Endothelial cell of umbilical vein (primary cell): Measurements from ENCODE around the gene PLPP7. TPM values are rescaled to one million over a fixed set of nuclear protein-coding genes. Genes with fewer than 3 reads are reported as not detected.

ENCODE experiments used
- BruUV-seq: library from RNA; stranded (reverse); fragments of 400-500 nt; replicated peaks from 2 replicates; lab custom pipeline; 2021; lab: Mats Ljungman, UMichigan
- CTCF ChIA-PET: fragments of 300-600, 350-600 bp; sonication (Branson Sonifier 250); formaldehyde crosslinking; loops from one replicate; lab custom pipeline; 2021; ENCODE audit warnings: antibody characterized with exemption, inconsistent platforms; lab: Charles Lee
- POLR2A ChIA-PET: fragments of 300-600, 350-600 bp; sonication (Branson Sonifier 250); formaldehyde crosslinking; loops from one replicate; lab custom pipeline; 2021; ENCODE audit warnings: antibody characterized with exemption, inconsistent platforms; lab: Charles Lee
- DNase-seq: peaks from one replicate; pipeline ENCODE4 v3.0.0-alpha.2; 2011; ENCODE audit warnings: low read depth, low spot score
- FAIRE-seq: peaks from 2 replicates; lab custom pipeline; 2011; peaks lifted over from hg19 to GRCh38; lab: Jason Lieb, UNC
- H2AFZ ChIP-seq: 2 replicates; pipeline ENCODE4 v1.6.0; 2012; ENCODE audit warnings: low read depth, low read length, control low read depth, inconsistent platforms
- H3K27ac ChIP-seq: 2 replicates; pipeline ENCODE4 v1.5.1; 2011; ENCODE audit warnings: low read depth, mild to moderate bottlenecking, control low read depth, low read length, moderate library complexity; ENCODE audit not compliant: insufficient read depth
- H3K27me3 ChIP-seq, 2 experiments: 2 replicates each; pipeline versions ENCODE4 v1.6.0 to v1.6.1; 2011; ENCODE audit warnings: low read length in 2 of 2, mixed read lengths in 1 of 2; ENCODE audit not compliant: control insufficient read depth in 2 of 2, insufficient read depth in 2 of 2
- H3K36me3 ChIP-seq, 2 experiments: 2 replicates in 1 of 2; 3 replicates in 1 of 2; pipeline ENCODE4 v1.5.1; 2011; ENCODE audit warnings: low read length in 2 of 2, mild to moderate bottlenecking in 1 of 2, moderate library complexity in 1 of 2; ENCODE audit not compliant: control insufficient read depth in 2 of 2, insufficient read depth in 2 of 2; ENCODE audit errors: extremely low read depth in 1 of 2
- H3K4me1 ChIP-seq: 3 replicates; pipeline ENCODE4 v1.5.1; 2011; ENCODE audit warnings: mild to moderate bottlenecking, low read length; ENCODE audit not compliant: control insufficient read depth, insufficient read depth; ENCODE audit errors: extremely low read depth
- H3K4me2 ChIP-seq: 2 replicates; pipeline ENCODE4 v1.6.1; 2011; ENCODE audit warnings: low read length, control low read depth, mixed read lengths; ENCODE audit not compliant: insufficient read depth
- H3K4me3 ChIP-seq, 3 experiments: fragments of 200-600 bp in 1 of 3; sonication (generic), shearing (Covaris generic) in 1 of 3; replicated peaks in 1 of 3; 2 replicates each; pipeline ENCODE4 v1.5.1; 2011 to 2016; ENCODE audit warnings: control low read depth in 3 of 3, low read length in 3 of 3, mild to moderate bottlenecking in 2 of 3, inconsistent platforms in 1 of 3, low read depth in 1 of 3, moderate library complexity in 1 of 3; ENCODE audit not compliant: insufficient read depth in 1 of 3
- H3K79me2 ChIP-seq: 2 replicates; pipeline ENCODE4 v1.6.0; 2012; ENCODE audit warnings: low read length, inconsistent platforms; ENCODE audit not compliant: control insufficient read depth, insufficient read depth
- H3K9ac ChIP-seq: replicated peaks from 2 replicates; pipeline ENCODE3; 2011; ENCODE audit warnings: low read length, control low read depth; ENCODE audit not compliant: insufficient read depth; ENCODE audit errors: extremely low read depth
- H3K9me1 ChIP-seq: replicated peaks from 3 replicates; pipeline ENCODE4 v1.6.0; 2011; ENCODE audit warnings: mild to moderate bottlenecking, low read length; ENCODE audit not compliant: control insufficient read depth, insufficient read depth; ENCODE audit errors: extremely low read depth
- H3K9me3 ChIP-seq: replicated peaks from 2 replicates; pipeline ENCODE4 v1.5.1; 2012; ENCODE audit warnings: low read length, inconsistent platforms; ENCODE audit not compliant: control insufficient read depth, insufficient read depth
- H4K20me1 ChIP-seq: replicated peaks from 2 replicates; pipeline ENCODE3; 2011; ENCODE audit warnings: mild to moderate bottlenecking, low read length; ENCODE audit not compliant: control insufficient read depth, insufficient read depth; ENCODE audit errors: extremely low read depth
- CTCF ChIP-seq, 2 donors: IDR thresholded peaks; 1 replicate in 1 of 2; 2 replicates in 1 of 2; pipeline ENCODE4 v1.5.1; 2011; ENCODE audit warnings: low read length in 2 of 2, mild to moderate bottlenecking in 2 of 2, moderate library complexity in 2 of 2, control low read depth in 1 of 2, inconsistent platforms in 1 of 2, low read depth in 1 of 2; ENCODE audit not compliant: insufficient read depth in 1 of 2; ENCODE audit errors: extremely low read depth in 1 of 2
- EZH2 ChIP-seq: IDR thresholded peaks from 2 replicates; pipeline ENCODE4 v1.6.1; 2012; ENCODE audit warnings: borderline replicate concordance, low read depth, mild to moderate bottlenecking, moderate library complexity, low read length, inconsistent platforms; ENCODE audit not compliant: severe bottlenecking
- FOS ChIP-seq: IDR thresholded peaks from 2 replicates; pipeline ENCODE4 v1.6.1; 2011; ENCODE audit warnings: mild to moderate bottlenecking, low read length, moderate library complexity, borderline replicate concordance; ENCODE audit not compliant: insufficient read depth
- GATA2 ChIP-seq: IDR thresholded peaks from 2 replicates; pipeline ENCODE4 v1.7.0; 2011; ENCODE audit warnings: low read depth, mild to moderate bottlenecking, moderate library complexity, mixed read lengths, low read length; ENCODE audit not compliant: insufficient read length, insufficient read depth
- JUN ChIP-seq: IDR thresholded peaks from 2 replicates; pipeline ENCODE4 v1.6.1; 2011; ENCODE audit warnings: borderline replicate concordance, low read depth; ENCODE audit not compliant: insufficient read length, insufficient read depth
- MYC ChIP-seq: IDR thresholded peaks from one replicate; pipeline ENCODE4 v1.6.1; 2011; ENCODE audit warnings: mild to moderate bottlenecking, low read depth, low read length
- POLR2A ChIP-seq: IDR thresholded peaks from 2 replicates; pipeline ENCODE4 v1.6.1; 2012; ENCODE audit warnings: low read depth, mild to moderate bottlenecking, control low read depth, low read length
- POLR2AphosphoS5 ChIP-seq: IDR thresholded peaks from 2 replicates; pipeline ENCODE4 v1.6.1; 2012; ENCODE audit warnings: low read depth, mild to moderate bottlenecking, control low read depth, low read length, moderate library complexity; ENCODE audit not compliant: insufficient read depth
- dilution Hi-C: fragments of 300-500 bp; cut with MboI; formaldehyde crosslinking; loops from one replicate; pipeline ENCODE4 v1.15.0; 2019; ENCODE audit warnings: low sequenced_read_pairs; ENCODE audit not compliant: extremely low pct_ligation_motif_present
- intact Hi-C: fragments of 100-400 bp; cut with micrococcal nuclease; formaldehyde crosslinking; loops from one replicate; pipeline ENCODE4 v1.10.0; 2022
- polyA plus RNA-seq, 4 experiments: library from polyadenylated mRNA; depleted of rRNA in 3 of 4; stranded (reverse) in 3 of 4; unstranded in 1 of 4; fragments of >200 nt; gene quantifications; 2 replicates each; pipeline versions ENCODE4 v1.2.1 to v1.2.3, GENCODE V29; 2011 to 2012; ENCODE audit warnings: missing spikeins in 1 of 4
- total RNA-seq: library from RNA; stranded (reverse); gene quantifications from 2 replicates; pipeline ENCODE4 v1.2.3, GENCODE V29; 2021
- TF ChIP-seq, protein P1 (sequence below): IDR thresholded peaks from 2 replicates; pipeline ENCODE4 v1.6.1; 2011; ENCODE audit not compliant: insufficient read depth, insufficient read length

Gene PLPP7
- total and polyA plus RNA-seq, 2 donors (not counting 3 experiments of a cell fraction or from before 2014, with no cell fraction given): 2.1 to 2.7 TPM

DNA sequence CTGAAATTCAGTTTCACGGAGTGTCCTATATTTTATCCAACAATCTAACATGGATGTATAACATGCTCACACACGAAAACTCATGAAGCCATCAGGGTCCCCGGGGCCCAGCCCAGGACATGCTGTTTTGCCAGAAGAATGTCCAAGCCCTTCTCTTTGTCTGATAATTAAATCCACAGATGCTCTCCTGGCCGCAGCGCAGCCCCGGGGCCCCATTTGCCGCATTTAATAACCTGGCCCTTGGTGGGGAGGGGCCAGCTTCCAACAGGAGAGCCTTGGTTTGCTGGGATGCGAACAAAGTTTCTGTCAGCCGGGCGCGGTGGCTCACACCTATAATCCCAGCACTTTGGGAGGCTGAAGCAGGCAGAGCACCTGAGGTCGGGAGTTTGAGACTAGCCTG is 30.0 kb downstream of the PLPP7 start:
- FAIRE-seq: no peak
- Histone ChIP-seq H3K4me1 (no peaks in the 10 kb centered on the region), H3K4me3 (no peak overlapping the region), H3K9me3 (no peaks in the 10 kb centered on the region), H2AFZ (no peak overlapping the region), H3K9ac (no peak overlapping the region), H3K79me2 (no peaks in the 10 kb centered on the region), H3K27me3 (no peaks in the 10 kb centered on the region), H3K36me3 (no peaks in the 10 kb centered on the region), H3K27ac (no peak overlapping the region), H3K4me2 (no peak overlapping the region), H4K20me1 (no peaks in the 10 kb centered on the region), H3K9me1 (no peaks in the 10 kb centered on the region)
- ChIA-PET CTCF (interaction anchor here (0.7 to 0.8 kb wide), 2 partner anchors 17 to 262 kb away, joined by 3 to 4 read pairs; no protein-coding TSS in a partner anchor), POLR2A (interaction anchor here (0.7 kb wide), 1 partner anchor 135 kb away, joined by 4 read pairs; no protein-coding TSS in a partner anchor)
- BruUV-seq: no TSS peak
- intact Hi-C loops (no loop called here), dilution Hi-C loops (no loop called here)
- TF ChIP-seq CTCF (IDR thresholded peaks at IDR 0.05; ENCODE audit: extremely low read depth in 1 of 2, insufficient read depth in 1 of 2, low read depth in 1 of 2, low read length in 2 of 2): no peak
- TF ChIP-seq POLR2A: no peak
- TF ChIP-seq, protein P1, sequence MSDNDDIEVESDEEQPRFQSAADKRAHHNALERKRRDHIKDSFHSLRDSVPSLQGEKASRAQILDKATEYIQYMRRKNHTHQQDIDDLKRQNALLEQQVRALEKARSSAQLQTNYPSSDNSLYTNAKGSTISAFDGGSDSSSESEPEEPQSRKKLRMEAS: no peak
- TF ChIP-seq MYC: no peak
- TF ChIP-seq GATA2: no peak
- TF ChIP-seq JUN: no peak
- no peak for TF ChIP-seq FOS
- no peak for TF ChIP-seq POLR2AphosphoS5
- no peak for TF ChIP-seq EZH2
- DNase-seq: no peak
